Measurements from ENCODE around the gene KCTD10. TPM values are rescaled to one million over a fixed set of nuclear protein-coding genes. Genes with fewer than 3 reads are reported as not detected.

The KCTD10 gene
- total RNA-seq, 1 experiment from 2014 or later = 54.5 TPM

DNA sequence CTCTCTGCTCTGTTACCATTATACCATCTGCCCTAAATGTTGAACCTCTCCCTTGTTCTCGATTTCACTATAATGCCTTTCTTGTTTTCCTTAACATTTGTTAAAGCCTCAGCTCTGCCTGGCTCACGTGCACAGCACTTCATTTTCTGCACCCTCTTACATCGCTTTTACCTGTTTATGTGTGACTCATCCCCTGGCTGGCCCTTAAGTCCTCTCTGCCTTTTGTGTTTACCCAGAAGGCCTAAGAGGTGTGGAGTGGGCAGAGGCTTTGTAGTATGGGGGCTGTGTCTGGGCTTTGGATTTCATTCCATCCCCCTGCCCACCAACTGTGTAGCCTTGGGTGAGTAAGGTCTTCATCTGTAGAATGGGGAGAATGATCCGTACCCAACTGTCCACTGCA, 36.9 kb upstream of the KCTD10 start:
- TF ChIP-seq, protein P1, sequence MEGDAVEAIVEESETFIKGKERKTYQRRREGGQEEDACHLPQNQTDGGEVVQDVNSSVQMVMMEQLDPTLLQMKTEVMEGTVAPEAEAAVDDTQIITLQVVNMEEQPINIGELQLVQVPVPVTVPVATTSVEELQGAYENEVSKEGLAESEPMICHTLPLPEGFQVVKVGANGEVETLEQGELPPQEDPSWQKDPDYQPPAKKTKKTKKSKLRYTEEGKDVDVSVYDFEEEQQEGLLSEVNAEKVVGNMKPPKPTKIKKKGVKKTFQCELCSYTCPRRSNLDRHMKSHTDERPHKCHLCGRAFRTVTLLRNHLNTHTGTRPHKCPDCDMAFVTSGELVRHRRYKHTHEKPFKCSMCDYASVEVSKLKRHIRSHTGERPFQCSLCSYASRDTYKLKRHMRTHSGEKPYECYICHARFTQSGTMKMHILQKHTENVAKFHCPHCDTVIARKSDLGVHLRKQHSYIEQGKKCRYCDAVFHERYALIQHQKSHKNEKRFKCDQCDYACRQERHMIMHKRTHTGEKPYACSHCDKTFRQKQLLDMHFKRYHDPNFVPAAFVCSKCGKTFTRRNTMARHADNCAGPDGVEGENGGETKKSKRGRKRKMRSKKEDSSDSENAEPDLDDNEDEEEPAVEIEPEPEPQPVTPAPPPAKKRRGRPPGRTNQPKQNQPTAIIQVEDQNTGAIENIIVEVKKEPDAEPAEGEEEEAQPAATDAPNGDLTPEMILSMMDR (conservative IDR thresholded peaks at IDR 0.05; ENCODE audit: low read depth, low read length) = no peak
- TF ChIP-seq EZH2 (IDR thresholded peaks at IDR 0.05; ENCODE audit: borderline replicate concordance, low read depth, low read length, poor library complexity, severe bottlenecking) = no peak
- intact Hi-C loops (cut with micrococcal nuclease; ENCODE audit: unreplicated experiment) = no loop called here
- H3K36me3 ChIP-seq (ENCODE audit: insufficient read depth, low read length, poor library complexity, severe bottlenecking) = peaks cover 4% of the 10 kb centered on the region
- POLR2A ChIA-PET (ENCODE audit: low non-redundant PET) = no interaction called here
- BruUV-seq (replicated peaks) = no TSS peak
- H3K4me1 ChIP-seq (ENCODE audit: insufficient read depth, low read length, poor library complexity, severe bottlenecking) = peaks cover 2% of the 10 kb centered on the region
- H3K9me3 ChIP-seq (ENCODE audit: low read depth, low read length, poor library complexity, severe bottlenecking) = no peaks in the 10 kb centered on the region
- CTCF ChIA-PET = no interaction called here
- no peak overlapping the region for H3K27ac ChIP-seq (ENCODE audit: low read depth, low read length, poor library complexity, severe bottlenecking)
- DNase-seq (ENCODE audit: low spot score) = no peak
- no peaks in the 10 kb centered on the region for H3K27me3 ChIP-seq (replicated peaks; ENCODE audit: insufficient read depth, low read depth, low read length, poor library complexity)
- H3K4me3 ChIP-seq (ENCODE audit: low read depth, low read length, poor library complexity, severe bottlenecking) = no peak overlapping the region

DNA sequence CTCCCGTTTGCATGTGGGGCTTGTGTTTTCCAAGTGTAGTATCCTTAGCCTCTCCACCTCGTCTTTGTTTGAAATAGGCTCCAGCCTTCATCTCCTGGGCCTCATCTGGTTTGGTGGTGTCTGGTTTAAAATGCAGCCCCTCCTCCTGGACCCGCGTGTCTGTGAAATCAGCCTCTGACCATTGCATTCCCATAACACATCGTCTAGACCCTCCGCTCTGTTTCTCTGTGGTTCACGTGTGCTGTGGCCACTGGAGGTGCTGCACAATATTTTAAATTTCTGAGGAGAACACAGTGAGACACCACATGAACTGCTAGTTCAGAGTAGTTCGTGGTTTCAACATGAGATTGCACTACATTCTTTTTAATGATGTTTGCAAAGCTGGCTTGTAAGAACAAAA, 36.0 kb upstream of the KCTD10 start:
- H3K27me3 ChIP-seq (replicated peaks; ENCODE audit: insufficient read depth, low read depth, low read length, poor library complexity) = no peaks in the 10 kb centered on the region
- intact Hi-C loops (cut with micrococcal nuclease; ENCODE audit: unreplicated experiment) = no loop called here
- no peak for DNase-seq (ENCODE audit: low spot score)
- H3K9me3 ChIP-seq (ENCODE audit: low read depth, low read length, poor library complexity, severe bottlenecking) = no peaks in the 10 kb centered on the region
- no peaks in the 10 kb centered on the region for H3K4me1 ChIP-seq (ENCODE audit: insufficient read depth, low read length, poor library complexity, severe bottlenecking)
- TF ChIP-seq, protein P1 (conservative IDR thresholded peaks at IDR 0.05; ENCODE audit: low read depth, low read length) = no peak
- no peak for TF ChIP-seq EZH2 (IDR thresholded peaks at IDR 0.05; ENCODE audit: borderline replicate concordance, low read depth, low read length, poor library complexity, severe bottlenecking)
- POLR2A ChIA-PET (ENCODE audit: low non-redundant PET) = no interaction called here
- CTCF ChIA-PET = no interaction called here
- no TSS peak for BruUV-seq (replicated peaks)
- no peak overlapping the region for H3K27ac ChIP-seq (ENCODE audit: low read depth, low read length, poor library complexity, severe bottlenecking)
- no peak overlapping the region for H3K4me3 ChIP-seq (ENCODE audit: low read depth, low read length, poor library complexity, severe bottlenecking)
- H3K36me3 ChIP-seq (ENCODE audit: insufficient read depth, low read length, poor library complexity, severe bottlenecking) = peaks cover 4% of the 10 kb centered on the region

DNA sequence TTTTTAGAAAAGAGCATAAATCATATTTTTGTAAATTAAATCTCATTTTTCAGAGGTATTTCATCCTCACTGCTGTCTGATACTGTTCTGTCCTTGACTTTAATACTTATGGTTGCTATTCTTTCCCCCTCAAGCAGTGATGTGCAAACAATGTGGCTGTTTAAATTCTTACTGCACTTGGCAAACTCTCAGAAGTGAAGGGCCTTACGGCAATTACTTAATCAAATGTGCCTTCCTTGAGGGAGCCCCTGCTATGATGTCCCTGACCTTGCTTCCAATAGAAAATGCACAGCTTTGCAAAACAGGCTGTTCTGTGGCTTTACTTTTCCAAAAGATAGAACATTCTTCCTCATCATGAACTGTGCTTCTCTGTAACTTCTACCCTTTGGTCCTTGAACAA, 35.5 kb upstream of the KCTD10 start:
- Histone ChIP-seq H3K9me3 (ENCODE audit: low read depth, low read length, poor library complexity, severe bottlenecking) (no peaks in the 10 kb centered on the region), H3K27ac (ENCODE audit: low read depth, low read length, poor library complexity, severe bottlenecking) (no peak overlapping the region), H3K36me3 (ENCODE audit: insufficient read depth, low read length, poor library complexity, severe bottlenecking) (peaks cover 4% of the 10 kb centered on the region), H3K27me3 (replicated peaks; ENCODE audit: insufficient read depth, low read depth, low read length, poor library complexity) (no peaks in the 10 kb centered on the region), H3K4me3 (ENCODE audit: low read depth, low read length, poor library complexity, severe bottlenecking) (no peak overlapping the region), H3K4me1 (ENCODE audit: insufficient read depth, low read length, poor library complexity, severe bottlenecking) (no peaks in the 10 kb centered on the region)
- BruUV-seq (replicated peaks) = no TSS peak
- TF ChIP-seq, protein P1 (conservative IDR thresholded peaks at IDR 0.05; ENCODE audit: low read depth, low read length) = no peak
- no peak for TF ChIP-seq EZH2 (IDR thresholded peaks at IDR 0.05; ENCODE audit: borderline replicate concordance, low read depth, low read length, poor library complexity, severe bottlenecking)
- DNase-seq (ENCODE audit: low spot score) = no peak
- POLR2A ChIA-PET (ENCODE audit: low non-redundant PET) = no interaction called here
- intact Hi-C loops (cut with micrococcal nuclease; ENCODE audit: unreplicated experiment) = no loop called here
- CTCF ChIA-PET = no interaction called here

All from A673 (cell line).